Thyroid gland (tissue), 4 donors: ENCODE measurements around the gene SCML1.

Experiments
- CTCF ChIP-seq, 6 experiments: fragments of 200-600 bp in 3 of 6; fragments of 450-650 bp in 3 of 6; sonication (generic) in 3 of 6; IDR thresholded peaks; one replicate each; pipeline ENCODE4 v1.5.1; 2016 to 2019; ENCODE audit warnings: antibody characterized with exemption in 6 of 6, mild to moderate bottlenecking in 2 of 6, inconsistent platforms in 1 of 6, moderate library complexity in 1 of 6
- POLR2A ChIP-seq, 2 donors: fragments of 450-650 bp; IDR thresholded peaks; one replicate each; pipeline ENCODE4 v1.6.1; 2017; ENCODE audit warnings: antibody characterized with exemption in 2 of 2, mild to moderate bottlenecking in 2 of 2, moderate library complexity in 1 of 2

- TF ChIP-seq CTCF (IDR thresholded peaks at IDR 0.05) (no peak), POLR2A (IDR thresholded peaks at IDR 0.05) (no peak)
These were observed 17.6 kb upstream of the SCML1 start for GRCh38 chrX:17719711-17720110.
